ENCODE results near the gene MFF. TPM values are rescaled to one million over a fixed set of nuclear protein-coding genes. Genes with fewer than 3 reads are reported as not detected.

Gene MFF, protein sequence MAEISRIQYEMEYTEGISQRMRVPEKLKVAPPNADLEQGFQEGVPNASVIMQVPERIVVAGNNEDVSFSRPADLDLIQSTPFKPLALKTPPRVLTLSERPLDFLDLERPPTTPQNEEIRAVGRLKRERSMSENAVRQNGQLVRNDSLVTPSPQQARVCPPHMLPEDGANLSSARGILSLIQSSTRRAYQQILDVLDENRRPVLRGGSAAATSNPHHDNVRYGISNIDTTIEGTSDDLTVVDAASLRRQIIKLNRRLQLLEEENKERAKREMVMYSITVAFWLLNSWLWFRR
- total RNA-seq (ENCODE audit: unreplicated experiment): 106 TPM
- long read RNA-seq, transcript MFF-205 (7 exons, 1,085 nt): major isoform, 23 of 80 reads
- long read RNA-seq, transcript MFF-219 (5 exons, 820 nt): minor isoform, 7 of 80 reads
- long read RNA-seq, transcript MFF-201 (9 exons, 2,004 nt): minor isoform, 8 of 80 reads
- long read RNA-seq, transcript MFF-203 (8 exons, 1,716 nt): minor isoform, 6 of 80 reads
- long read RNA-seq, partial matches to known transcripts: 3 of 80 reads
- long read RNA-seq, other reads (novel, unspliced or antisense): 25 of 80 reads

DNA sequence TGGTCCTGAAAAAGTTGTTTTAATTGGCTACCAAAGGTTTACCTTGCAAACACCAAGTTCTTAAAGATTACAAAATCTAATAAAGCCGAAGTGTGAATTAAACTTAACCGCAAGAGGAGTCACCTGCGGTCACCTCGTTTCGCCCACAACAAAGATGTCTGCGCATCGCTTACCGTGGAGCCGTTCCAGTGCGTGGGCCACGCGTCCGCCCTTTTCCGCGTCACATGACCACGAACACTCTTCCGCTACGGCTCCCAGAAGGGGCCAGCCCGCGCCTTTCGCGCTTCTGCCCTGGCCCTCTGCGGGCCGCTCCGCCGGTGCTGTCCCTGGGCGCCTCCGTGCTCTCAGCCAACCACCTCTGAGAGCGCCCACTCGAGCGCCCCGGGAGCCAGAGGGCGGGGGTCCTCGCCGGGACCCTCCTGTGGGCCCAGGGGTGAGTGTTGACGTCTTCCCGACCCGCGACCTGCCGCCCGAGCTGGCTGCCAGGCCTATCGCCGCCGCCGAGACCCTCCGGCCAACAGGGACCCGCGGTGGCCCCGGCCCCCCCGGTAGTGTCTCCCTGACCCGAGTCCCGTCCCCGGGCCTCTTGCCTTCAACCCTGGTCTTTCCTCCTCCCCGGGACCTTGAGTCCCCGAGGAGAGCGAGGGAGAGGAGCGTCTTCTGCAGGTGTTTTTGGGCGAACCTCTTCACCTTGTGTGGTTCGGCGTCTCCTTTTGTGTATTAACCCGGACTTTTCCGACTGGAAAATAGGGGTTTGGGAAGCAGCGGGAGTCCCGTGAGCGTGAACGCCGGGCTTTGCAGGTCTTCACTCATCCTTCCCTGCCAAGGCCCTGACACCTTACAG, at the start of gene MFF:
Gene MFF (plus strand): TSS at position 257 of the 844 bp plus-strand sequence. CDS start 5,415 bp downstream, outside the sequence.
- peak within 1 kb of the TSS; percentile 91 for H3K27ac Mint-ChIP-seq (ENCODE audit: unreplicated experiment)
- TF ChIP-seq CTCF (IDR thresholded peaks at IDR 0.05; ENCODE audit: unreplicated experiment): no peak
- peak; percentile 89 for DNase-seq (ENCODE audit: low spot score)
- H3K36me3 Mint-ChIP-seq (ENCODE audit: low read depth, unreplicated experiment): peaks cover 13% of the 10 kb centered on the region
- peaks cover 7% of the 10 kb centered on the region for H3K27me3 Mint-ChIP-seq (ENCODE audit: unreplicated experiment)
- H3K9me3 Mint-ChIP-seq (ENCODE audit: unreplicated experiment): peaks cover 7% of the 10 kb centered on the region
- peaks cover 18% of the 10 kb centered on the region for H3K4me1 Mint-ChIP-seq (ENCODE audit: unreplicated experiment)
- peak within 1 kb of the TSS; percentile 93 for H3K4me3 Mint-ChIP-seq (ENCODE audit: unreplicated experiment)

GRCh38 chr2:227280895-227281294, 44.2 kb upstream of the MFF start:
- Mint-ChIP-seq H3K9me3 (ENCODE audit: unreplicated experiment) (no peaks in the 10 kb centered on the region), H3K36me3 (ENCODE audit: low read depth, unreplicated experiment) (no peaks in the 10 kb centered on the region), H3K4me3 (ENCODE audit: unreplicated experiment) (no peak overlapping the region), H3K4me1 (ENCODE audit: unreplicated experiment) (no peaks in the 10 kb centered on the region), H3K27me3 (ENCODE audit: unreplicated experiment) (no peaks in the 10 kb centered on the region), H3K27ac (ENCODE audit: unreplicated experiment) (no peak overlapping the region)
- no peak for DNase-seq (ENCODE audit: low spot score)
- no peak for TF ChIP-seq CTCF (IDR thresholded peaks at IDR 0.05; ENCODE audit: unreplicated experiment)

DNA sequence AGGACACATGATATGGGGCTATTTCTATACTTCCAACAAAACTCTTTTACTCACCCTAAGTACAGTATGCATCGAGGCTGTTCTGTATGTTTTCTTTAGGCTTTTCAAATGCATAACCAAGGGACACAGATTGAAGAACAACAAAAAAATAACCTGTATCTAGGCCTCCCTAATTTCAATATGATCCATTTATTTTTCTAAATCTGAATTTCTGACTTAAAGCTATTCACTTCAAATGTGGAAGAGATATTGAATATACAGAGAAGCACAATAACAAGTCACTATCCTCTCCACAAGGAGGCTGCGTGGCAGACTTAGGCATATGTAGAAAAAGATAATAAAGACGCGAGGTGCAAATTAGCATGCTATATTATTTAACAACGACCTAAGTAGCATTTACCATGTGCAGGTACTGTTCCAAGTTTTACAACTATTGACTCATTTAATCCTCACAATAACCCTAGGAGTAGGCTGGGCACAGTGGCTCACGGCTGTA, 39.3 kb upstream of the MFF start:
- TF ChIP-seq CTCF (IDR thresholded peaks at IDR 0.05; ENCODE audit: unreplicated experiment): no peak
- DNase-seq (ENCODE audit: low spot score): no peak
- no peaks in the 10 kb centered on the region for H3K27me3 Mint-ChIP-seq (ENCODE audit: unreplicated experiment)

DNA sequence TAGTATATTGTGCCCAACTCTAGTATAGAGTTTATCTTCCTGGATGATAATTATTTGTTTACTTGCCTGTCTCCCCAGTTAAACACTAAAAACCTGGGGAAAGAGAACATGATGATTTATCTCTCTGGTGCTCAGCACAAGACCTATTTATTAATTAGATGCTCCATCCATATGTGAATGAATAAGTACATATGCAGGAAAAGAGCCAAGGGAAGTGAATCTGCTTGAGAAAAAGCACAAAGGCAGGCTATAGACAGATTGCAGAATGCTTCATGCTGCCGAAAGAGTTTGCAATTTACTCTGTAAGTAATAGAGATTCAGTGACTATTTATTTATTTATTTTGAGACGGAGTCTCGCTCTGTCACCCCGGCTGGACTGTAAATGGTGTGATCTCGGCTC, 37.3 kb upstream of the MFF start:
- no peak for DNase-seq (ENCODE audit: low spot score)
- no peak for TF ChIP-seq CTCF (IDR thresholded peaks at IDR 0.05; ENCODE audit: unreplicated experiment)
- Mint-ChIP-seq H3K27ac (ENCODE audit: unreplicated experiment) (no peak overlapping the region), H3K4me1 (ENCODE audit: unreplicated experiment) (no peaks in the 10 kb centered on the region), H3K36me3 (ENCODE audit: low read depth, unreplicated experiment) (no peaks in the 10 kb centered on the region), H3K4me3 (ENCODE audit: unreplicated experiment) (no peak overlapping the region), H3K9me3 (ENCODE audit: unreplicated experiment) (no peaks in the 10 kb centered on the region), H3K27me3 (ENCODE audit: unreplicated experiment) (no peaks in the 10 kb centered on the region)

More for the DNA sequence above, 39.3 kb upstream of the MFF start:
- Mint-ChIP-seq H3K4me3 (ENCODE audit: unreplicated experiment) (no peak overlapping the region), H3K9me3 (ENCODE audit: unreplicated experiment) (no peaks in the 10 kb centered on the region), H3K27ac (ENCODE audit: unreplicated experiment) (no peak overlapping the region), H3K4me1 (ENCODE audit: unreplicated experiment) (no peaks in the 10 kb centered on the region), H3K36me3 (ENCODE audit: low read depth, unreplicated experiment) (no peaks in the 10 kb centered on the region)
